Effector memory CD8-positive, alpha-beta T cell (primary cell): Measurements from ENCODE around the gene ACD.

Source experiments
- ATAC-seq: fragments of 150-1000 bp; cut with Tn5 transposase; replicated peaks from 2 replicates; pipeline ENCODE4 v1.10.0; 2021; ENCODE audit warnings: mild to moderate bottlenecking, moderate library complexity
- DNase-seq, 3 experiments: peaks; one replicate each; pipeline ENCODE4 v3.0.0; 2021
- H3K27ac Mint-ChIP-seq, 2 donors: one replicate each; pipeline ENCODE4 v1.8.0; 2022; ENCODE audit warnings: mild to moderate bottlenecking in 2 of 2, mixed read lengths in 2 of 2, moderate library complexity in 2 of 2
- H3K27me3 Mint-ChIP-seq, 2 donors: one replicate each; pipeline ENCODE4 v1.8.0; 2022; ENCODE audit warnings: mixed read lengths in 2 of 2
- H3K36me3 Mint-ChIP-seq: one replicate; pipeline ENCODE4 v1.8.0; 2022; ENCODE audit warnings: mild to moderate bottlenecking, moderate library complexity, mixed read lengths; ENCODE audit not compliant: insufficient read depth
- H3K4me1 Mint-ChIP-seq, 2 donors: one replicate each; pipeline ENCODE4 v1.8.0; 2022; ENCODE audit warnings: low read depth in 2 of 2, mixed read lengths in 2 of 2
- H3K4me3 Mint-ChIP-seq, 2 donors: one replicate each; pipeline ENCODE4 v1.8.0; 2022; ENCODE audit warnings: mild to moderate bottlenecking in 2 of 2, mixed read lengths in 2 of 2, moderate library complexity in 2 of 2
- H3K9me3 Mint-ChIP-seq, 2 donors: one replicate each; pipeline ENCODE4 v1.8.0; 2022; ENCODE audit warnings: mixed read lengths in 2 of 2

The ACD gene

GRCh38 chr16:67653789-67654402 lies 6.2 kb downstream of the ACD start:
- DNase-seq, result no peak
- H3K4me3 Mint-ChIP-seq, result no peak overlapping the region
- H3K4me1 Mint-ChIP-seq, result peaks cover 5 to 7% of the 10 kb centered on the region in 2 donors
- no peaks in the 10 kb centered on the region for H3K9me3 Mint-ChIP-seq
- ATAC-seq, result no peak
- H3K27ac Mint-ChIP-seq, result no peak overlapping the region
- peaks cover 43% of the 10 kb centered on the region for H3K36me3 Mint-ChIP-seq
- H3K27me3 Mint-ChIP-seq, result no peaks in the 10 kb centered on the region

- H3K27ac Mint-ChIP-seq, result no peak overlapping the region
- H3K4me3 Mint-ChIP-seq, result no peak overlapping the region
- H3K36me3 Mint-ChIP-seq, result peaks cover 43% of the 10 kb centered on the region
- ATAC-seq, result no peak
- H3K9me3 Mint-ChIP-seq, result no peaks in the 10 kb centered on the region
- H3K4me1 Mint-ChIP-seq, result peaks cover 0 to 4% of the 10 kb centered on the region in 2 donors
- DNase-seq, result no peak
- no peaks in the 10 kb centered on the region for H3K27me3 Mint-ChIP-seq
These were observed 6.8 kb downstream of the ACD start for GRCh38 chr16:67653128-67653788.

- ATAC-seq, result no peak
These were observed 7.4 kb downstream of the ACD start for GRCh38 chr16:67652578-67653127.

DNA sequence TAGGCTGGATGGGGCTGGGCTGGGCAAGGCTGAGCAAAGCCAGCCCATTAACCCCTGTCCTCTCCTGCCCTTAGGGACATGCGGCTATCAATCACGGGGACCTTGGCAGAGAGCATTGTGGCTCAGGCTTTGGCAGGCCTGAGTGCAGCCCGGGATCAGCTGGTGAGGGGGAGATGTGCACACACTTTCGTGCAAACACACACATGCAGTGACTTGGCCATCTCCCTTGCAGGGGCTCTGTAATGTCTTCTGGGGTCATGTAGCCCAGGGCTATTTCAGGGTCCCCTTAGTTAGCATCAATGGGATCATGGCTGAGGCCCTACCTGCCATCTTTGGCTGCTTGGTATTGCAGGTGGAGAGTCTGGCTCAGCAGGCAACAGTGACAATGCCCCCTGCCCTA lies 8.2 kb downstream of the ACD start:
- H3K27ac Mint-ChIP-seq, result peak overlapping the region in 1 of 2 donors; percentile 87

More at GRCh38 chr16:67652578-67653127, 7.4 kb downstream of the ACD start:
- Mint-ChIP-seq H3K4me1 (peaks cover 0 to 4% of the 10 kb centered on the region in 2 donors), H3K27ac (peak overlapping the region in 1 of 2 donors; percentile 87), H3K36me3 (peaks cover 43% of the 10 kb centered on the region), H3K4me3 (no peak overlapping the region), H3K27me3 (no peaks in the 10 kb centered on the region), H3K9me3 (no peaks in the 10 kb centered on the region)
- no peak for DNase-seq

GRCh38 chr16:67651039-67651438 lies 9.0 kb downstream of the ACD start:
- ATAC-seq (no peak), DNase-seq (no peak)
- no peak overlapping the region for H3K4me3 Mint-ChIP-seq
- H3K27ac Mint-ChIP-seq, result no peak overlapping the region
- no peaks in the 10 kb centered on the region for H3K27me3 Mint-ChIP-seq
- H3K9me3 Mint-ChIP-seq, result no peaks in the 10 kb centered on the region
- H3K36me3 Mint-ChIP-seq, result peaks cover 38% of the 10 kb centered on the region
- peaks cover 5 to 6% of the 10 kb centered on the region in 2 donors for H3K4me1 Mint-ChIP-seq

More for the DNA sequence above, 8.2 kb downstream of the ACD start:
- Mint-ChIP-seq H3K4me3 (no peak overlapping the region), H3K27me3 (no peaks in the 10 kb centered on the region), H3K36me3 (peaks cover 42% of the 10 kb centered on the region), H3K4me1 (peaks cover under 1 to 4% of the 10 kb centered on the region in 2 donors), H3K9me3 (no peaks in the 10 kb centered on the region)
- DNase-seq (no peak), ATAC-seq (no peak)

DNA sequence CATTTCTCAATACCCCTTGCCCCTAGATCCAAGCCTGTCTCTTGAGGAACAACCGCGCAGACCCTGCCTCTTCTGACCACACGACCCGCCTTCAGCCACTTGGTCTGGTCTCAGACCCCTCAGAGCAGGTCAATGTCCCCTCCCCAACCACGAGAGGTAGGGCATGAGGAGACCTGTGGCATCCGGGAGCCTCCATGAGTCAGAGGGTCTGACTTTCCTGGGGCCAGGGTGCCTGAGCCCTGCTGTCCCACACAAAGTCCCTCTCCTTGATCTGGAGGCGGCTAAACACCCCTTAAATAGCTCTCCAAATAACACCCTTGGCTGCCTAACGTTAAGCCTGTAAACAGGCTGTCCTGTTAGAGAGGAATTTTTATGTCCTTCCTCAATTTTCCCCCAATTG lies 10.0 kb downstream of the ACD start:
- Mint-ChIP-seq H3K4me3 (no peak overlapping the region), H3K4me1 (peaks cover 5 to 11% of the 10 kb centered on the region in 2 donors), H3K27ac (no peak overlapping the region), H3K9me3 (no peaks in the 10 kb centered on the region), H3K27me3 (no peaks in the 10 kb centered on the region), H3K36me3 (peaks cover 30% of the 10 kb centered on the region)
- no peak for ATAC-seq
- DNase-seq, result no peak

- no peak overlapping the region for H3K4me3 Mint-ChIP-seq
- no peaks in the 10 kb centered on the region for H3K27me3 Mint-ChIP-seq
- peaks cover 6 to 12% of the 10 kb centered on the region in 2 donors for H3K4me1 Mint-ChIP-seq
- H3K36me3 Mint-ChIP-seq, result peaks cover 30% of the 10 kb centered on the region
- ATAC-seq (no peak), DNase-seq (no peak)
- no peaks in the 10 kb centered on the region for H3K9me3 Mint-ChIP-seq
- no peak overlapping the region for H3K27ac Mint-ChIP-seq
These were observed 10.5 kb downstream of the ACD start for GRCh38 chr16:67649494-67649931.

DNA sequence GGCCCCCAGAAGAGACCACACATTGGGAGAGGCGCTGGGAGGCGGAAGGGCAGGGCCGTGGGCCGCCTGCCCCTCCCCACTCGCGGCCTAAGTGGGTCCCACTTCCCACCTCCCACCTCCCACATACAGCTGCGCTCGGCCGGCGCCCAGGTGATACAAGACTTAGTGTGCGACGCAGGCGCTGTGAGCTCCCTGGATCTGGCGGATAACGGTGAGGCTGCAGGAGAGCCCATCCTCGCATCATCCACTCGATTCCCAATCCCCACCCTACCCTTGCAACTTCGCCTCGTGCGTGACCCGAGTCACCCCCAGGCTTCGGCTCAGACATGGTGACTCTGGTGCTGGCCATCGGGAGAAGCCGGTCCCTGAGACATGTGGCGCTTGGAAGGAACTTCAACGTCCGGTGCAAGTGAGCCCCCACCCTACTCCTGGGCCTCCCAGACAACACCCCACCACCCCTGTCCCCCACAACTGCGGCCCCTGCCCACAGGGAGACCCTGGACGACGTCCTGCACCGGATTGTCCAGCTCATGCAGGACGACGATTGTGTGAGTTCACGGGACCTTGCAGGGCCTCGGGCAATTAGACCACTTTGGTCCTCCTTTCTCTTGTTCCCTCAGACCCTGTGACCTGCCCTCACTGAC lies 11.2 kb downstream of the ACD start:
- ATAC-seq, result no peak
- peaks cover 27% of the 10 kb centered on the region for H3K36me3 Mint-ChIP-seq
- no peak overlapping the region for H3K4me3 Mint-ChIP-seq
- H3K27ac Mint-ChIP-seq, result peak overlapping the region in 1 of 2 donors; percentile 51
- no peak for DNase-seq
- peaks cover 9 to 14% of the 10 kb centered on the region in 2 donors for H3K4me1 Mint-ChIP-seq
- H3K9me3 Mint-ChIP-seq, result no peaks in the 10 kb centered on the region
- H3K27me3 Mint-ChIP-seq, result no peaks in the 10 kb centered on the region

DNA sequence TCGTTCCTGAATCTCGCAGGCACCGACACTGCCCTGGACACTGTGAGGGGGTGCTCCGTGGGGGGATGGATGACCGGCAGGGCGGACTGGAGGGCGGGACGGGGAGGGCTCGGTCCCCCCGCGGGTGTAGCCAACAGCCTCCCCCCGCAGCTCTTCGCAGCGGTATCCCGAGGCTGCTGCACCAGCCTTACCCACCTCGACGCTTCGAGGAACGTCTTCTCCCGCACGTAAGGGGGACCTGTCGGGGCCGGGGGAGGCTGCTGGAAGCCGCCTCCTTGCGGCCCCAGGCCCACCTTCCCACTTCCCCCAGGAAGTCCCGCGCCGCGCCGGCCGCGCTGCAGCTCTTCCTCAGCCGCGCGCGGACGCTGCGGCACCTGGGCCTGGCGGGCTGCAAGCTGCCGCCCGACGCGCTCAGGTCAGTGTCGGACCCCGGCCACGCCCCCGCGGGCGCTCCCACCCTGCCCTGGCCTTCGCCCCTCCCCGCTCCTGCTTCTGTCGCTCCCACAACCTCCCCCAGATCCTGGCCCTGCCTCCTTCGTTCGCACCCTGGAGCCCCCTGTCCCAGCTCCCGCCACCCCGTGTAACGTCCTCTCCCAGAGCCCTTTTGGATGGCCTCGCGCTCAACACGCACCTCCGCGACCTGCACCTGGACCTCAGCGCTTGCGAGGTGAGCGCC lies 11.8 kb downstream of the ACD start:
- Mint-ChIP-seq H3K36me3 (peaks cover 24% of the 10 kb centered on the region), H3K27me3 (no peaks in the 10 kb centered on the region), H3K9me3 (no peaks in the 10 kb centered on the region), H3K27ac (peak overlapping the region in 1 of 2 donors; percentile 51), H3K4me3 (no peak overlapping the region), H3K4me1 (peaks cover 9 to 14% of the 10 kb centered on the region in 2 donors)
- no peak for ATAC-seq
- DNase-seq, result no peak

DNA sequence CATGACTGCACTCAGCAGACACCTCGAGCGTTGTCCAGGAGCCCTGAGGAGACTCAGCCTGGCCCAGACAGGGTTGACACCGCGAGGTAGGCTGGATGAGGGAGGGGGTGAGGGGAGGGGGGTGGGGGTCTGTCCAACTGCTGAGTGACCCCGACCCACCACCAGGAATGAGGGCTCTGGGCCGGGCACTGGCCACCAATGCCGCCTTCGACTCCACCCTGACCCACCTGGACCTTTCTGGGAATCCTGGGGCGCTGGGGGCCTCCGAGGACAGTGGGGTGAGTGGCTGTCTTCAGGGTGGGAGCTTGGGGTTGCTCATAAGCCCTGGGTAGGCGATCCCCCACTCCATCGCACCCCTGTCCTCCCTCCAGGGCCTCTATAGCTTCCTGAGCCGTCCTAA lies 12.4 kb downstream of the ACD start:
- Mint-ChIP-seq H3K4me1 (peaks cover 9 to 14% of the 10 kb centered on the region in 2 donors), H3K9me3 (no peaks in the 10 kb centered on the region), H3K4me3 (no peak overlapping the region), H3K27ac (no peak overlapping the region), H3K36me3 (peaks cover 24% of the 10 kb centered on the region), H3K27me3 (no peaks in the 10 kb centered on the region)
- ATAC-seq (no peak), DNase-seq (no peak)

DNA sequence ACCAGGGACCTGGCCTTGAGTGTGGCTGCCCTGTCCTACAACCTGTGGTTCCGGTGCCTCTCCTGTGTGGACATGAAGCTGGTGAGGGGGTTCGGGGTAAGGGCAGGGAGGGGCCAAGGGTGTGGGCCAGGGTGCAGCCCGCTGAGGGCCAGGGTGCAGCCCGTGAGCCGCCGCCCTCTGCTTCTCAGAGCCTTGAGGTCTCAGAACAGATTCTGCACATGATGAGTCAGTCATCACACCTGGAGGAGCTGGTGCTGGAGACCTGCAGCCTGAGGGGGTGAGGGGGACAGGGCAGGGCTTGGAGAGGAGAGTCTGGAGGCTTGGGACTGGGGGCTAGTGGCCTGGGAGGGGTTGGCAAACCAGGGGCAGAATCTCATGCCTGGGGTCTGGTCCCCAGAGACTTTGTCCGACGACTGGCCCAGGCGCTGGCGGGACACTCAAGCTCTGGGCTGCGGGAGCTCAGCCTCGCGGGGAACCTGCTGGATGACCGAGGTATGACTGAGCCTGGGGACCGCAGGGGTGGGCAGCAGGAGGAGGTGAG lies 12.9 kb downstream of the ACD start:
- Mint-ChIP-seq H3K36me3 (peaks cover 21% of the 10 kb centered on the region), H3K4me3 (no peak overlapping the region), H3K27me3 (no peaks in the 10 kb centered on the region), H3K9me3 (no peaks in the 10 kb centered on the region), H3K27ac (peak overlapping the region in 1 of 2 donors; percentile 94), H3K4me1 (peaks cover 9 to 14% of the 10 kb centered on the region in 2 donors)
- DNase-seq, result no peak
- no peak for ATAC-seq

GRCh38 chr16:67645397-67646121 lies 14.5 kb downstream of the ACD start:
- peak overlapping the region; percentile 90 to 94 for H3K27ac Mint-ChIP-seq

More at GRCh38 chr16:67645397-67646121, 14.5 kb downstream of the ACD start:
- no peaks in the 10 kb centered on the region for H3K9me3 Mint-ChIP-seq
- peaks cover 9 to 10% of the 10 kb centered on the region in 2 donors for H3K4me1 Mint-ChIP-seq
- ATAC-seq (peak; percentile 35), DNase-seq (no peak)
- peak overlapping the region; percentile 76 to 79 for H3K4me3 Mint-ChIP-seq
- peaks cover 13% of the 10 kb centered on the region for H3K36me3 Mint-ChIP-seq
- no peaks in the 10 kb centered on the region for H3K27me3 Mint-ChIP-seq
